Liver (tissue), 9 donors: Measurements from ENCODE around the gene JAG2. TPM values are rescaled to one million over a fixed set of nuclear protein-coding genes. Genes with fewer than 3 reads are reported as not detected.

ENCODE experiments used
- DNase-seq: peaks from one replicate; pipeline ENCODE4 v3.0.0-alpha.2; 2017; ENCODE audit warnings: low spot score
- H3K27ac ChIP-seq, 2 donors: one replicate each; pipeline ENCODE4 v1.7.0; 2013; ENCODE audit warnings: inconsistent platforms in 2 of 2, low read length in 2 of 2, control low read depth in 1 of 2, low read depth in 1 of 2, mild to moderate bottlenecking in 1 of 2
- H3K27me3 ChIP-seq, 4 donors: one replicate each; pipeline versions ENCODE4 v1.6.1 to v1.7.0; 2013; ENCODE audit warnings: low read length in 3 of 4, inconsistent platforms in 1 of 4, mild to moderate bottlenecking in 1 of 4, moderate library complexity in 1 of 4; ENCODE audit not compliant: control insufficient read depth in 4 of 4, insufficient read depth in 4 of 4
- H3K36me3 ChIP-seq, 4 donors: one replicate each; pipeline versions ENCODE4 v1.6.1 to v1.7.0; 2013; ENCODE audit warnings: low read length in 3 of 4, mild to moderate bottlenecking in 3 of 4, low read depth in 1 of 4, moderate library complexity in 1 of 4; ENCODE audit not compliant: control insufficient read depth in 4 of 4, insufficient read depth in 3 of 4
- H3K4me1 ChIP-seq, 4 donors: one replicate each; pipeline versions ENCODE4 v1.6.1 to v1.7.0; 2013; ENCODE audit warnings: low read length in 3 of 4, mild to moderate bottlenecking in 3 of 4, moderate library complexity in 1 of 4; ENCODE audit not compliant: control insufficient read depth in 4 of 4, insufficient read depth in 4 of 4
- H3K4me3 ChIP-seq, 3 donors: one replicate each; pipeline versions ENCODE4 v1.6.1 to v1.7.0; 2013; ENCODE audit warnings: low read length in 3 of 3, control low read depth in 1 of 3, low read depth in 1 of 3, mild to moderate bottlenecking in 1 of 3
- H3K9ac ChIP-seq, 2 donors: one replicate each; pipeline ENCODE4 v1.7.0; 2013; ENCODE audit warnings: low read length in 2 of 2, mild to moderate bottlenecking in 2 of 2, moderate library complexity in 2 of 2, control low read depth in 1 of 2, low read depth in 1 of 2
- H3K9me3 ChIP-seq, 4 donors: one replicate each; pipeline versions ENCODE4 v1.6.1 to v1.7.0; 2013; ENCODE audit warnings: low read length in 3 of 4; ENCODE audit not compliant: control insufficient read depth in 4 of 4
- ATF3 ChIP-seq: IDR thresholded peaks from 2 replicates; pipeline ENCODE4 v1.6.1; 2016; ENCODE audit warnings: antibody characterized with exemption
- FOXA2 ChIP-seq: IDR thresholded peaks from 2 replicates; pipeline ENCODE4 v1.6.1; 2016; ENCODE audit warnings: antibody characterized with exemption
- GABPA ChIP-seq, 2 donors: IDR thresholded peaks in 1 of 2; conservative IDR thresholded peaks in 1 of 2; 2 replicates each; pipeline ENCODE4 v1.6.1; 2016; ENCODE audit warnings: antibody characterized with exemption in 2 of 2, mild to moderate bottlenecking in 1 of 2, moderate library complexity in 1 of 2
- HNF4A ChIP-seq, 2 donors: conservative IDR thresholded peaks; 2 replicates each; pipeline ENCODE4 v1.6.1; 2016; ENCODE audit warnings: antibody characterized with exemption in 2 of 2, mild to moderate bottlenecking in 2 of 2
- HNF4G ChIP-seq: IDR thresholded peaks from 2 replicates; pipeline ENCODE4 v1.6.1; 2016; ENCODE audit warnings: antibody characterized with exemption
- JUND ChIP-seq, 2 donors: IDR thresholded peaks; 2 replicates each; pipeline ENCODE4 v1.6.1; 2016; ENCODE audit warnings: antibody characterized with exemption in 2 of 2
- RXRA ChIP-seq, 2 donors: IDR thresholded peaks; 2 replicates each; pipeline ENCODE4 v1.6.1; 2017 to 2018; ENCODE audit warnings: antibody characterized with exemption in 2 of 2, mild to moderate bottlenecking in 1 of 2
- SP1 ChIP-seq: IDR thresholded peaks from 2 replicates; pipeline ENCODE4 v1.6.1; 2018; ENCODE audit warnings: antibody characterized with exemption, mild to moderate bottlenecking
- YY1 ChIP-seq: IDR thresholded peaks from 2 replicates; pipeline ENCODE4 v1.6.1; 2016; ENCODE audit warnings: antibody characterized with exemption, mild to moderate bottlenecking
- ZBTB33 ChIP-seq: IDR thresholded peaks from 2 replicates; pipeline ENCODE4 v1.6.1; 2016; ENCODE audit warnings: antibody characterized with exemption
- WGBS: extraction: QIAGEN DNeasy Blood & Tissue Kit; methylation state at CpG from one replicate; pipeline ENCODE4 v1.1.7; 2013; 5-methylcytosine and 5-hydroxymethylcytosine counted together
- polyA plus RNA-seq, 2 donors: library from polyadenylated mRNA; stranded (reverse) in 1 of 2; unstranded in 1 of 2; fragments of 200-250 nt in 1 of 2; fragments of >200 nt in 1 of 2; fragmentation: Nextera tagmentation in 1 of 2; extraction: Ambion mirVana in 1 of 2; gene quantifications; one replicate each; pipeline versions ENCODE4 v1.2.1 to v1.2.3, GENCODE V29; 2013 to 2015
- total RNA-seq, 2 donors: library from RNA; depleted of rRNA; stranded (reverse); fragments of >200 nt; gene quantifications; one replicate each; pipeline ENCODE4 v1.2.3, GENCODE V29; 2014
- TF ChIP-seq, protein P1 (sequence below): IDR thresholded peaks from 2 replicates; pipeline ENCODE4 v1.6.1; 2016; ENCODE audit warnings: antibody characterized with exemption
- TF ChIP-seq, protein P2 (sequence below): IDR thresholded peaks from 2 replicates; pipeline ENCODE4 v1.6.1; 2016; ENCODE audit warnings: antibody characterized with exemption, mild to moderate bottlenecking
- TF ChIP-seq, protein P3 (sequence below): fragments of 150-350 bp; IDR thresholded peaks from 2 replicates; pipeline ENCODE4 v1.5.1; 2017; ENCODE audit warnings: improper control_type of control experiment, low read depth, low read length; ENCODE audit not compliant: missing input control
- donor health status: healthy.
- donor health status: healthy.
- donor health status: healthy.
- donor health status: healthy.
- donor health status: healthy.

JAG2 gene
- total and polyA plus RNA-seq, 4 donors: 0.24 to 1.0 (median 0.54) TPM

- Histone ChIP-seq H3K4me1 (no peaks in the 10 kb centered on the region), H3K36me3 (no peaks in the 10 kb centered on the region), H3K9me3 (peaks cover 0 to 10% (median 3%) of the 10 kb centered on the region in 4 donors), H3K27me3 (no peaks in the 10 kb centered on the region), H3K9ac (no peak overlapping the region), H3K27ac (no peak overlapping the region), H3K4me3 (no peak overlapping the region)
- 91% methylated on average over 43 of the region's 43 CpGs for WGBS
- DNase-seq: no peak
- TF ChIP-seq GABPA (IDR thresholded peaks at IDR 0.05 in 1 of 2, conservative IDR thresholded peaks at IDR 0.05 in 1 of 2) (no peak), SP1 (no peak), RXRA (IDR thresholded peaks at IDR 0.05) (no peak), ATF3 (no peak), FOXA2 (no peak)
- TF ChIP-seq, protein P1, sequence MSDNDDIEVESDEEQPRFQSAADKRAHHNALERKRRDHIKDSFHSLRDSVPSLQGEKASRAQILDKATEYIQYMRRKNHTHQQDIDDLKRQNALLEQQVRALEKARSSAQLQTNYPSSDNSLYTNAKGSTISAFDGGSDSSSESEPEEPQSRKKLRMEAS: no peak
Measured at GRCh38 chr14:105141486-105142281, 26.9 kb downstream of the JAG2 start.

GRCh38 chr14:105141026-105141425, 27.6 kb downstream of the JAG2 start:
- no peaks in the 10 kb centered on the region for H3K4me1 ChIP-seq
- H3K9me3 ChIP-seq: peaks cover 0 to 10% (median 3%) of the 10 kb centered on the region in 4 donors
- 93% methylated on average over 6 of the region's 6 CpGs for WGBS
- TF ChIP-seq YY1 (no peak), HNF4G (no peak), ZBTB33 (no peak), FOXA2 (no peak), SP1 (no peak), HNF4A (conservative IDR thresholded peaks at IDR 0.05) (no peak), JUND (IDR thresholded peaks at IDR 0.05) (no peak)
- TF ChIP-seq, protein P2, sequence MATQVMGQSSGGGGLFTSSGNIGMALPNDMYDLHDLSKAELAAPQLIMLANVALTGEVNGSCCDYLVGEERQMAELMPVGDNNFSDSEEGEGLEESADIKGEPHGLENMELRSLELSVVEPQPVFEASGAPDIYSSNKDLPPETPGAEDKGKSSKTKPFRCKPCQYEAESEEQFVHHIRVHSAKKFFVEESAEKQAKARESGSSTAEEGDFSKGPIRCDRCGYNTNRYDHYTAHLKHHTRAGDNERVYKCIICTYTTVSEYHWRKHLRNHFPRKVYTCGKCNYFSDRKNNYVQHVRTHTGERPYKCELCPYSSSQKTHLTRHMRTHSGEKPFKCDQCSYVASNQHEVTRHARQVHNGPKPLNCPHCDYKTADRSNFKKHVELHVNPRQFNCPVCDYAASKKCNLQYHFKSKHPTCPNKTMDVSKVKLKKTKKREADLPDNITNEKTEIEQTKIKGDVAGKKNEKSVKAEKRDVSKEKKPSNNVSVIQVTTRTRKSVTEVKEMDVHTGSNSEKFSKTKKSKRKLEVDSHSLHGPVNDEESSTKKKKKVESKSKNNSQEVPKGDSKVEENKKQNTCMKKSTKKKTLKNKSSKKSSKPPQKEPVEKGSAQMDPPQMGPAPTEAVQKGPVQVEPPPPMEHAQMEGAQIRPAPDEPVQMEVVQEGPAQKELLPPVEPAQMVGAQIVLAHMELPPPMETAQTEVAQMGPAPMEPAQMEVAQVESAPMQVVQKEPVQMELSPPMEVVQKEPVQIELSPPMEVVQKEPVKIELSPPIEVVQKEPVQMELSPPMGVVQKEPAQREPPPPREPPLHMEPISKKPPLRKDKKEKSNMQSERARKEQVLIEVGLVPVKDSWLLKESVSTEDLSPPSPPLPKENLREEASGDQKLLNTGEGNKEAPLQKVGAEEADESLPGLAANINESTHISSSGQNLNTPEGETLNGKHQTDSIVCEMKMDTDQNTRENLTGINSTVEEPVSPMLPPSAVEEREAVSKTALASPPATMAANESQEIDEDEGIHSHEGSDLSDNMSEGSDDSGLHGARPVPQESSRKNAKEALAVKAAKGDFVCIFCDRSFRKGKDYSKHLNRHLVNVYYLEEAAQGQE: no peak
- TF ChIP-seq, protein P3, sequence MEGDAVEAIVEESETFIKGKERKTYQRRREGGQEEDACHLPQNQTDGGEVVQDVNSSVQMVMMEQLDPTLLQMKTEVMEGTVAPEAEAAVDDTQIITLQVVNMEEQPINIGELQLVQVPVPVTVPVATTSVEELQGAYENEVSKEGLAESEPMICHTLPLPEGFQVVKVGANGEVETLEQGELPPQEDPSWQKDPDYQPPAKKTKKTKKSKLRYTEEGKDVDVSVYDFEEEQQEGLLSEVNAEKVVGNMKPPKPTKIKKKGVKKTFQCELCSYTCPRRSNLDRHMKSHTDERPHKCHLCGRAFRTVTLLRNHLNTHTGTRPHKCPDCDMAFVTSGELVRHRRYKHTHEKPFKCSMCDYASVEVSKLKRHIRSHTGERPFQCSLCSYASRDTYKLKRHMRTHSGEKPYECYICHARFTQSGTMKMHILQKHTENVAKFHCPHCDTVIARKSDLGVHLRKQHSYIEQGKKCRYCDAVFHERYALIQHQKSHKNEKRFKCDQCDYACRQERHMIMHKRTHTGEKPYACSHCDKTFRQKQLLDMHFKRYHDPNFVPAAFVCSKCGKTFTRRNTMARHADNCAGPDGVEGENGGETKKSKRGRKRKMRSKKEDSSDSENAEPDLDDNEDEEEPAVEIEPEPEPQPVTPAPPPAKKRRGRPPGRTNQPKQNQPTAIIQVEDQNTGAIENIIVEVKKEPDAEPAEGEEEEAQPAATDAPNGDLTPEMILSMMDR: no peak
- DNase-seq: no peak
- H3K36me3 ChIP-seq: no peaks in the 10 kb centered on the region
- no peak overlapping the region for H3K4me3 ChIP-seq
- H3K27me3 ChIP-seq: no peaks in the 10 kb centered on the region
- H3K27ac ChIP-seq: no peak overlapping the region
- no peak overlapping the region for H3K9ac ChIP-seq
